ENCODE measurements around the gene LILRB4.
A peak's percentile ranks its signal among the peaks of the same experiment; 100 is the strongest.
"Not testable (repeated sequence)": the region's sequence is repeated elsewhere in the genome, so short reads cannot be mapped to it uniquely, and the experiment has no call there.

Gene LILRB4

DNA sequence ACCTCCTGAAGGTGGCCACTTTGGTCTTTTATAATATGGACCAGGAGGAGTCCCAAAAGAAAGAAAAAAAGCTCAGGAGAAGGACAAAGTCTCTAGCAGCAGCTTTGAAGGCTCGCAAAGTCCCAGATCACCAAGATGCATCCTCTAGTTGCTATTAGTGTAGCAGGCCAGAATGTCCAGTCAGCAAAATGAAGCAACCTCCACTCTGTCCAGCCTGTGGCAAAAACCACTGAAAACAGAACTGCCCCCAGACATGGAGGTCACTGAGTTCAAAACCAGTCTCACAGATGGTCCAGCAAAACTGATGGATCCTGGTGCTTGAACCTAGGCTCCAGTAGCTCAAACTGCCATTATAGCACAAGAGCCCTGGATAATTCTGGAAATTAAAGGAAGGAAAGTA, 10.4 kb downstream of the LILRB4 start:
- Histone ChIP-seq H3K4me3 (ENCODE audit: low read depth, low read length) (no peak overlapping the region), H3K9me3 (no peaks in the 10 kb centered on the region), H3K36me3 (no peaks in the 10 kb centered on the region), H3K27me3 (no peaks in the 10 kb centered on the region), H3K4me1 (no peaks in the 10 kb centered on the region)
- no peak for DNase-seq
- TF ChIP-seq, protein P1, sequence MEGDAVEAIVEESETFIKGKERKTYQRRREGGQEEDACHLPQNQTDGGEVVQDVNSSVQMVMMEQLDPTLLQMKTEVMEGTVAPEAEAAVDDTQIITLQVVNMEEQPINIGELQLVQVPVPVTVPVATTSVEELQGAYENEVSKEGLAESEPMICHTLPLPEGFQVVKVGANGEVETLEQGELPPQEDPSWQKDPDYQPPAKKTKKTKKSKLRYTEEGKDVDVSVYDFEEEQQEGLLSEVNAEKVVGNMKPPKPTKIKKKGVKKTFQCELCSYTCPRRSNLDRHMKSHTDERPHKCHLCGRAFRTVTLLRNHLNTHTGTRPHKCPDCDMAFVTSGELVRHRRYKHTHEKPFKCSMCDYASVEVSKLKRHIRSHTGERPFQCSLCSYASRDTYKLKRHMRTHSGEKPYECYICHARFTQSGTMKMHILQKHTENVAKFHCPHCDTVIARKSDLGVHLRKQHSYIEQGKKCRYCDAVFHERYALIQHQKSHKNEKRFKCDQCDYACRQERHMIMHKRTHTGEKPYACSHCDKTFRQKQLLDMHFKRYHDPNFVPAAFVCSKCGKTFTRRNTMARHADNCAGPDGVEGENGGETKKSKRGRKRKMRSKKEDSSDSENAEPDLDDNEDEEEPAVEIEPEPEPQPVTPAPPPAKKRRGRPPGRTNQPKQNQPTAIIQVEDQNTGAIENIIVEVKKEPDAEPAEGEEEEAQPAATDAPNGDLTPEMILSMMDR (IDR thresholded peaks at IDR 0.05; ENCODE audit: low read depth, low read length), result no peak

DNA sequence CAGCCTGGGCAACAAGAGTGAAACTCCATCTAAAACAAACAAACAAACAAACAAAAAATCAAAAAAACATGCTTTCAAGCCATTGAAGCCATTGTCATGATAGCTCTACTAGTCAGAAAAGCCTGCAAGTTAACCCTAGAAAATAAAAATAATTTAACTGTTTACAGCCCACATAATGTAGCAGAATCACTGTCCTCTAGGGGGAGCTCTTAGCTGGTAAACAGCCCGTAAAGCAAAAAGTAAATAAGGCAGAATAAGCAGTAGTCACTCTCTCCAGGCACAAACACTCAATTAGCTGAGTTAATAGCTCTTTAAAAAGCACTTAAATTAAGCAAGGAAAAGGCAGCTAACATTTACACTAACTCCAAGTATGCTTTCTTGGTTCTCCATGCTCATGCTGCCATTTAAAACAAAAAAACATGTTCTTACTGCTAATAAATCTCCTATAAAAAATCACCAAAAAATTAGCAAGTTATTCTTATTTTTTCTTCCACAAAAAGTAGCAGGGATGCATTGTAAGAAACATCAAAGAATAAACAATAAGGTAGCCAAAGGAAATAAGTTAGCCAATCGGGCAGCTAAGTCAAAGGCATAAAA, 11.3 kb downstream of the LILRB4 start:
- Histone ChIP-seq H3K27me3 (no peaks in the 10 kb centered on the region), H3K4me1 (no peaks in the 10 kb centered on the region), H3K4me3 (ENCODE audit: low read depth, low read length) (no peak overlapping the region), H3K36me3 (no peaks in the 10 kb centered on the region), H3K9me3 (no peaks in the 10 kb centered on the region)
- TF ChIP-seq, protein P1 (IDR thresholded peaks at IDR 0.05; ENCODE audit: low read depth, low read length), result peak; percentile 89
- peak; percentile 31 for DNase-seq

DNA sequence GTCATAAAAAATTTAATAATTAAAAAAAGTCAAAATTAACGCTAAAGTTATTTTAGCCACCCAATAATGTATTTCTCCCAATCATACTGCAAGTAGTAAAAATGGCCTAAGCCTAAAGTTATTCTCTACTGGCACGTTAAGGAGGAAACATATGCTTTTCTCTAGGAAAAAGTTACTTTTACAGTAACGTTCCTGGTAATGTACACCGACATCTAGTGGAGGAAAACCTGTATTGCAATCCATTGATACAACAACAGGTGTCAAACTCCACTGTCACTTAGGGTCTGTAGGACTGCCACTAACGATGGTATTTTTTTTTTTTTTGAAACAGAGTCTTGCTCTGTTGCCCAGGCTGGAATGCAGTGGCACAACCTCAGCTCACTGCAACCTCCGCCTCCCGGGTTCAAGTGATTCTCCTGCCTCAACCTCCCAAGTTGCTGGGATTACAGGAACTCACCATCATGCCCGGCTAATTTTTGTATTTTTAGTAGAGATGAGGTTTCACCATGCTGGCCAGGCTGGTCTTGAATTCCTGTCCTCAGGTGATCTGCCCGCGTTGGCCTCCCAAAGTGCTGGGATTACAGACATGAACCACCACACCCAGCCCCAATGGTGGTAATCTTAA, 13.5 kb downstream of the LILRB4 start:
- H3K36me3 ChIP-seq; H3K4me1 ChIP-seq; H3K4me3 ChIP-seq (ENCODE audit: low read depth, low read length); H3K9me3 ChIP-seq; H3K27me3 ChIP-seq; DNase-seq: not testable (repeated sequence)
- TF ChIP-seq, protein P1 (IDR thresholded peaks at IDR 0.05; ENCODE audit: low read depth, low read length), result peak; percentile 86

DNA sequence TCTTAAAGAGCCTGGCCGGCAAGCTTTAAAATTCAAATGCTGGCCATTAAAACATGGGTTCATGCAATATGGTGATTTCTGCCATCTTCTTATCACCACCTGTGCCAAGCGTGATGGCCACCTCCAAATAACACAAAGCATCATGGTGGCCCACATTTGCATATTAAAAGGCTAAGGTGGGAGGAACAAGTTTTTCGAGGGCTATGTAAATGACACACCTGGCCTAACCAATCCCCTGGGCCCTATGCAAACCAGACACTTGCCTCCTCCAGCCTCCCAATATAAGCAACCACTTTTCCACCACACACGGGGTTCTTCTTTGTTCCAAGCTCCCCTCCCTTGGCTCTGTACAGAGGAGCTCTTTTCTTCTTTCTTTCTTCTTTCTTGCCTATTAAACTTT, 14.4 kb downstream of the LILRB4 start:
- Histone ChIP-seq H3K27me3 (no peaks in the 10 kb centered on the region), H3K36me3 (no peaks in the 10 kb centered on the region), H3K9me3 (no peaks in the 10 kb centered on the region), H3K4me3 (ENCODE audit: low read depth, low read length) (no peak overlapping the region), H3K4me1 (no peaks in the 10 kb centered on the region)
- no peak for DNase-seq
- TF ChIP-seq, protein P1 (IDR thresholded peaks at IDR 0.05; ENCODE audit: low read depth, low read length), result no peak

GRCh38 chr19:54681596-54681995, 18.8 kb downstream of the LILRB4 start:
- DNase-seq; H3K36me3 ChIP-seq; H3K9me3 ChIP-seq; H3K4me3 ChIP-seq (ENCODE audit: low read depth, low read length); H3K4me1 ChIP-seq; H3K27me3 ChIP-seq: not testable (repeated sequence)

- no peaks in the 10 kb centered on the region for H3K4me1 ChIP-seq
- no peaks in the 10 kb centered on the region for H3K27me3 ChIP-seq
- TF ChIP-seq, protein P1 (IDR thresholded peaks at IDR 0.05; ENCODE audit: low read depth, low read length), result no peak
- H3K4me3 ChIP-seq (ENCODE audit: low read depth, low read length), result no peak overlapping the region
- no peak for DNase-seq
- H3K36me3 ChIP-seq, result no peaks in the 10 kb centered on the region
- no peaks in the 10 kb centered on the region for H3K9me3 ChIP-seq
These were observed 19.6 kb downstream of the LILRB4 start for GRCh38 chr19:54682306-54682856.
